Stimulated activated naive CD4-positive, alpha-beta T cell treated with Interleukin-2 at 50 U/mL for 16 hours (primary cell): Measurements from ENCODE around the gene BCL11B.

Experiments used
- DNase-seq: peaks from one replicate; lab custom pipeline; 2025; lab: John Stamatoyannopoulos, UW

Gene BCL11B

GRCh38 chr14:99137001-99137700 lies 134.8 kb downstream of the BCL11B start:
- no peak for DNase-seq

DNA sequence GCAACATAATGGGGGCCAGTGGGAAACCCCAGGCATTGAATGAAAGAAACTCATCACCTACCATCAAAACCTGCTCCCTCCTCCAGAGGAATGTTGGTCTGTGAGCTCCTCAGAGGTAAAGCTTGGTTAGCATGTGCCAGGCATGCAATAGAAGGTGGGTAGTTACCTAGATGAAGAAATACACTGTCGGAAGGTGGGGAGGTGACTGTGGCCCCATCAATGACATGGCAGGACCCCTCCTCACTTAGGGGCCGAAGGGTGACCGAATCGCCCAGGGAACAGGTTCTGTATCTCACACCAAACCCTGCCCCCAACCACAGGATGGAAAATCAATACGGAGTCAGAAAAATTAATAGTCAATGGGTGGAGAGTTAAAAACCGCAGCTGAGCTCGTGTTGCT lies 135.6 kb downstream of the BCL11B start:
- DNase-seq = no peak

DNA sequence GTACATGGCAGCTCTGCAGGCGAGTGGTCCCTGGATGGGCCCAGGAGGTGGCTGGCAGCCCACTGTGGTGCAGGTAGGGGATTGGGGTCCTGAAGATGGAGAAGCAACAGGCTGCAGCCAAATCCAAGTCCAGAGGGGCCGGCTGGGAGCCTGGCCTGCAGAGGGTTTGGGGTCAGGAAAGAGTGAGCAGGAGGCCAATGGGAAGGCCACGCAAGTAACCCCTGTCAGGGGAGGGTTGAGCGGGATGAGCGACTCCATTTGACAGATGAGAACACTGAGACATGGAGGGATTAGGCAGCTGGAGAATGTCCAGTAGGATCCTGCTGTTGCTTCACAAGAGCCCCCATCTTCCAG lies 136.0 kb downstream of the BCL11B start:
- DNase-seq = no peak

DNA sequence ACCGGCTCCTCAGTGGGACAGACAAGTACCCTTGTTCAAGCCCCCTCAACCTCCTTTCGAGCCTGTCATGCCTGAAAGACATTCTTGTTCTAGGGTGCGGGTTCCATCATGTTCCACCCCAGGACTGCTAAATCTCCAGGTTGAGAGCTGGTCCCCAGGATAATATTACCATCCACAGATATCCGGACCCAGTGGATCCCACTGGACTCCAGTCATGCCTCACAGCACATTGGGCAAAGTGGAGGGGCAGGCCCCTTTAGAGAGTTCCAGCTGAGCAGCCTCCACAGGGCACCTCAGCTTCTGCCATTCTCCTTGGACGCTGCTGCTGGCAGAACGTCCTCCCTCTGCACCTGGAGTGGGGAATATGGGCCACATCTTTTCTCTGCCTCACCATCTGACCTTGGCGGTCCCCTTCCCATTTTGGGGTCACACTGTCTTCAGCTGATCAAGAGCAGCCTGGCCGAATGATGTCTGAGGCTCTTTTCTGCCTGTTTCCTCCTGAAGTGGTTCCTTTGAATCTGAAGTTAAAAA lies 137.4 kb downstream of the BCL11B start:
- DNase-seq = no peak

DNA sequence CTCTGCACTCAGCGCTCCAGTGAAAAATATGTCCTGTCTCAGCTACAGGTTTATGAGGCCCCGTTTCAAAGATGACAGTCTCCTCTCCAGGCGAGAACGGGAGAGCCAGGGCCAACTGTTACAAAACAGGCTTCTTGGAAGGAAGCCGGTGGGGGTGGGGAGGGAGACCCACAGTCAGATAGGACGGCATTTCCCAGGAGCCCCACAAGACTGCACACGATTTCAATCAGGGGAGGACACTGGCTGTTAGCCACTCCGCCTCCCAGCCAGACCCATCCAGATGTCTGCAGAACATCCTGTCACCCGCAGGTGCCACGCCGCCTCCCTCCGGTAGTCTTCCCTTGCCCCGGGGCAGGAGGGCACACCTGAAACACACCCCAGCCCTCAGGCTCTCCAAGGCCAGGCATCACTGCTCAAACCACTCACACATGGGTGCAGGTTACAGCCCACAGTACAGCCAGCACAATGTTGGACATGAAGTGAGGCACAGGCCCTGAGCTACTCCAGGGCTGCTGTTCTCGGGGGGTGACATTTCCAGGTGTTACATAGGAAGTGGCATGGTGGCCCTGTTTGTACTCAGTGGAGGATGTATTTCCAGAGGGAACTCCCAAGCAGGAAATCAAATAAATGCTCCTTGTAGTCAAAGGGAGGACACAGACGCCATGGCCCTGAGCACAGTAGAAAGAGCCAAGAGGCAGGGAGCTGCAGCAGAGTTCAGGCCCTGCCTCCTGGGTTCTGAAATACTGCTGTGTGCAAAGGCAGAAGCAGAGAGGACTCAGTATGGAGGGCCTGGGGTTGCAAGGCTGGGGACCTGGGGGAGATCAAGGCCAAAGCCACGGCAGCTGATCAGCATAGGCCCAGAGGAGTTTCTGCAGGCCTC lies 138.1 kb downstream of the BCL11B start:
- DNase-seq = no peak

DNA sequence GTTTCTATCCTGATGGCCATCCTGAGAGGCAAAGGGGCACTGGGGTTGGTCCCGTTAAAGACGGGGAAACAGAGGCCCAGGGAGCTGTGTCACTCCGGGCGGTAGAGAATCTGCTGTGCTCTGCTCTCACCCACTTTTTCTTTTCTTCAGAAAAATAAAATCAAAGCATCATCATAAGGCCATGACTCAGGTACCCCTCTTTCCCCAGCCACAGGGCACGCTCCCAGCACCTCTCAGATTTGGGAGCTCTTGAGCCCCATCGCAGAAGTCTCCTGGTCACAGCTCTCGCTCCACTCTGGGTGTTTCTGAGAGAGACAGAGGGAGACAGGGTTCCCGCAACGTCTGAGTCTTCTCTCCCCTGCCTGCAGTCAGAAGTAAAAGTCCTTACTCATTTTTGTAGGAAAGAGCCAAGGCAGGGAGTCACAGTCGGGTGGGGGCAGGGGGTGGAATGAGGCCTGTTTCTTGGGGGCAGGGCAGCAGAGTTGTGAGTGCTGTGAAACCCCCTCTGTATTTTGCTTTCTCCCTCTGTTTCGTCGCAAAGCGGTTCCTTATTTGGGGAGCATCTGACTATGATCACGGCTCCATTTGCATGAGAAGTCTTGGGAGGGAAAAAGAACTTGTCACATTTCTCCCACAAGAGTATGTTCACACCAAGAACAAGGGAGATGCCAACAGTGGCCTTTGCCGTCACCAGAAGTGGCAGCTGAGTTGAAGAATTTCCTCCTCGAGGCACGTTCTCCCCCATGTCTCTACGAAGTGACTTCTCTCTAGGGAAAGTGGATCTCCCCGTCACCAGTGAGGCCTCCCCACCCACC lies 139.0 kb downstream of the BCL11B start:
- no peak for DNase-seq

GRCh38 chr14:99131632-99132271 lies 140.2 kb downstream of the BCL11B start:
- DNase-seq = no peak

GRCh38 chr14:99129998-99130397 lies 142.0 kb downstream of the BCL11B start:
- no peak for DNase-seq

DNA sequence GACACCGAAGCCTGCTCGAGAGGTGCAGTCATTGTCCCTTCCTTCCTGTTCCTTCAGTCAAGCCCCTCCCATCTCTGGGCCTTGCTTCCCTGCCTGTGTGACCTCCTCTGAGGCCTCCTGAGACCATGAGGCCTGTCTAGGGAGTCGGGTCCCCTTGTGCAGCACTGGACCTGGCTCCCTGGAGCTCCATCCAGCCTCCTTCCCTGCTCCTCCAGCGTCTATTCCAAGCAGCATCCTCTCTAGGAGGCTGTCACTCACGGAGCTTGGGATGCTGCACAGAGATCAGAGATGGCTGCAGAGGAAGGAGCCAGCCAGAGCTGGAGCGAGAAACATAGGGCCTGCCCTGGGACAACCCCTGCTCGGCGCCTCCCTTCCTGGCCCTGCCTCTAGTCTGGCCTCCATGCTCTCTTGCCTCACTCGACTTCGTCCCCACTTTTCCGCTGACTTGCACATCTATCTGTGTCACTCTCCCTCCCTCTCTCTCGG lies 142.7 kb downstream of the BCL11B start:
- no peak for DNase-seq

GRCh38 chr14:99128185-99128584 lies 143.8 kb downstream of the BCL11B start:
- DNase-seq = no peak

GRCh38 chr14:99127651-99128167 lies 144.3 kb downstream of the BCL11B start:
- DNase-seq = no peak

GRCh38 chr14:99125616-99126431 lies 146.2 kb downstream of the BCL11B start:
- DNase-seq = no peak

GRCh38 chr14:99125113-99125512 lies 146.9 kb downstream of the BCL11B start:
- DNase-seq = no peak

- DNase-seq = no peak
Observed at GRCh38 chr14:99124482-99125105, 147.4 kb downstream of the BCL11B start.

GRCh38 chr14:99123208-99123870 lies 148.7 kb downstream of the BCL11B start:
- DNase-seq = no peak

GRCh38 chr14:99122521-99123125 lies 149.4 kb downstream of the BCL11B start:
- no peak for DNase-seq

DNA sequence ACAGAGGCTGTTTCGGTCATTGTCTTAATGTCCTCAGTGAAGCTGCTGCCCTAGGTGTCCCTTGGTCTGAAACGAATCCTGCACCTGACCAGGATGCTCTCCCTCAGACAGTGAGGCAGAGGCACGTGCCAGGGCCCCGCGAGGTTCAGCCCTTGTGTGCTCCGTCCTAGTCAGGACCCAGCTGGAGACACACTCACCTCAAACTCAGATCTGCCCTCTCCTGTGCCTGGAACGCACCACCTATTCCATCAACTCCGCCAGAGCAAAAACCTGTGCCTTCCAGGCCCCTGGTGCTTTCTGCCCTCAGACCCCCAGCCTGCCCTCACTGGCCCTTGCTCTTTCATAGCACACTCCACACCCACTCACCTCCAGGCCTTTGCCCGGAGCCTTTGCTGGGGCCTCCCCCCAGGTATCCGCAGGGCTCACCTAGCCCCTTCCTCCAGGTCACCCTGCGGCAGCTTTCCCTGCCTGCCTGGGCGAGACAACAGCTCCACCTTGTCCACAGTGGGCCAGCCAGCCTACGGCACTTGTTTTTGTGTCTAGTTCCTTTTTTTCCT lies 150.6 kb downstream of the BCL11B start:
- no peak for DNase-seq

GRCh38 chr14:99120526-99121318 lies 151.3 kb downstream of the BCL11B start:
- no peak for DNase-seq
